Endothelial cell (in vitro differentiated cells): ENCODE results near the gene SEC31A. TPM values are rescaled to one million over a fixed set of nuclear protein-coding genes. Genes with fewer than 3 reads are reported as not detected.

Source experiments
- DNase-seq: peaks from one replicate; pipeline ENCODE4 v3.0.0; 2021; ENCODE audit warnings: low spot score
- H3K27ac Mint-ChIP-seq: one replicate; pipeline ENCODE4 v1.8.0; 2021; ENCODE audit warnings: mixed read lengths, inconsistent platforms; ENCODE audit not compliant: unreplicated experiment
- H3K27me3 Mint-ChIP-seq: one replicate; pipeline ENCODE4 v1.8.0; 2021; ENCODE audit warnings: mild to moderate bottlenecking, moderate library complexity, mixed read lengths, inconsistent platforms; ENCODE audit not compliant: unreplicated experiment
- H3K36me3 Mint-ChIP-seq: one replicate; pipeline ENCODE4 v1.8.0; 2021; ENCODE audit warnings: mild to moderate bottlenecking, low read depth, mixed read lengths, inconsistent platforms; ENCODE audit not compliant: unreplicated experiment
- H3K4me1 Mint-ChIP-seq: one replicate; pipeline ENCODE4 v1.8.0; 2021; ENCODE audit warnings: mild to moderate bottlenecking, mixed read lengths, inconsistent platforms; ENCODE audit not compliant: unreplicated experiment
- H3K4me3 Mint-ChIP-seq: one replicate; pipeline ENCODE4 v1.8.0; 2021; ENCODE audit warnings: mild to moderate bottlenecking, mixed read lengths, inconsistent platforms; ENCODE audit not compliant: unreplicated experiment
- H3K9me3 Mint-ChIP-seq: one replicate; pipeline ENCODE4 v1.8.0; 2021; ENCODE audit warnings: mixed read lengths, inconsistent platforms; ENCODE audit not compliant: unreplicated experiment
- CTCF ChIP-seq: fragments of 200-600 bp; sonication (generic); IDR thresholded peaks from one replicate; pipeline ENCODE4 v1.5.0; 2021; ENCODE audit warnings: antibody characterized with exemption; ENCODE audit not compliant: unreplicated experiment
- total RNA-seq: library from RNA; stranded (reverse); fragmentation: NEBNext Ultra II Directional; extraction: Animal tissue kit (Norgen Biotek cat#: 25700); gene quantifications from one replicate; pipeline ENCODE4 v1.2.1, GENCODE V29; 2021; ENCODE audit not compliant: unreplicated experiment

The SEC31A gene
- total RNA-seq, 1 donor from 2014 or later: 172 TPM

- Mint-ChIP-seq H3K9me3 (no peaks in the 10 kb centered on the region), H3K36me3 (no peaks in the 10 kb centered on the region), H3K27ac (no peak overlapping the region), H3K4me3 (no peak overlapping the region), H3K27me3 (no peaks in the 10 kb centered on the region), H3K4me1 (peaks cover 8% of the 10 kb centered on the region)
- TF ChIP-seq CTCF: no peak
- DNase-seq: no peak
These were observed 80.8 kb downstream of the SEC31A start for GRCh38 chr4:82810176-82810575.

- Mint-ChIP-seq H3K27me3 (no peaks in the 10 kb centered on the region), H3K4me1 (peaks cover 8% of the 10 kb centered on the region), H3K27ac (no peak overlapping the region), H3K9me3 (no peaks in the 10 kb centered on the region), H3K4me3 (no peak overlapping the region), H3K36me3 (no peaks in the 10 kb centered on the region)
- TF ChIP-seq CTCF: no peak
- no peak for DNase-seq
These were observed 81.3 kb downstream of the SEC31A start for GRCh38 chr4:82809619-82810018.

- no peak overlapping the region for H3K4me3 Mint-ChIP-seq
- no peak overlapping the region for H3K27ac Mint-ChIP-seq
- no peak for TF ChIP-seq CTCF
- H3K36me3 Mint-ChIP-seq: no peaks in the 10 kb centered on the region
- no peaks in the 10 kb centered on the region for H3K9me3 Mint-ChIP-seq
- no peak for DNase-seq
- H3K4me1 Mint-ChIP-seq: peaks cover 8% of the 10 kb centered on the region
- H3K27me3 Mint-ChIP-seq: peaks cover 12% of the 10 kb centered on the region
These were observed 87.2 kb downstream of the SEC31A start for GRCh38 chr4:82803746-82804145.

GRCh38 chr4:82802911-82803310, 88.0 kb downstream of the SEC31A start:
- no peak overlapping the region for H3K27ac Mint-ChIP-seq
- no peak overlapping the region for H3K4me3 Mint-ChIP-seq
- H3K9me3 Mint-ChIP-seq: no peaks in the 10 kb centered on the region
- H3K36me3 Mint-ChIP-seq: no peaks in the 10 kb centered on the region
- peaks cover 8% of the 10 kb centered on the region for H3K4me1 Mint-ChIP-seq
- peaks cover 12% of the 10 kb centered on the region for H3K27me3 Mint-ChIP-seq
- no peak for DNase-seq
- TF ChIP-seq CTCF: no peak

- H3K36me3 Mint-ChIP-seq: no peaks in the 10 kb centered on the region
- TF ChIP-seq CTCF: no peak
- peaks cover 17% of the 10 kb centered on the region for H3K27me3 Mint-ChIP-seq
These were observed 88.9 kb downstream of the SEC31A start for GRCh38 chr4:82801910-82802521.

More at GRCh38 chr4:82801910-82802521, 88.9 kb downstream of the SEC31A start:
- Mint-ChIP-seq H3K27ac (no peak overlapping the region), H3K4me3 (no peak overlapping the region), H3K9me3 (no peaks in the 10 kb centered on the region), H3K4me1 (peaks cover 11% of the 10 kb centered on the region)
- DNase-seq: no peak
